Measurements from ENCODE around the gene H1-8.

GRCh38 chr3:129542747-129543146 is 228 bp upstream of the H1-8 start:
- TF ChIP-seq CTCF (IDR thresholded peaks at IDR 0.05) (no peak), POLR2A (IDR thresholded peaks at IDR 0.05) (no peak)

Measured in prostate gland (tissue), 2 donors.